ENCODE results near the gene GPANK1.

The GPANK1 gene

DNA sequence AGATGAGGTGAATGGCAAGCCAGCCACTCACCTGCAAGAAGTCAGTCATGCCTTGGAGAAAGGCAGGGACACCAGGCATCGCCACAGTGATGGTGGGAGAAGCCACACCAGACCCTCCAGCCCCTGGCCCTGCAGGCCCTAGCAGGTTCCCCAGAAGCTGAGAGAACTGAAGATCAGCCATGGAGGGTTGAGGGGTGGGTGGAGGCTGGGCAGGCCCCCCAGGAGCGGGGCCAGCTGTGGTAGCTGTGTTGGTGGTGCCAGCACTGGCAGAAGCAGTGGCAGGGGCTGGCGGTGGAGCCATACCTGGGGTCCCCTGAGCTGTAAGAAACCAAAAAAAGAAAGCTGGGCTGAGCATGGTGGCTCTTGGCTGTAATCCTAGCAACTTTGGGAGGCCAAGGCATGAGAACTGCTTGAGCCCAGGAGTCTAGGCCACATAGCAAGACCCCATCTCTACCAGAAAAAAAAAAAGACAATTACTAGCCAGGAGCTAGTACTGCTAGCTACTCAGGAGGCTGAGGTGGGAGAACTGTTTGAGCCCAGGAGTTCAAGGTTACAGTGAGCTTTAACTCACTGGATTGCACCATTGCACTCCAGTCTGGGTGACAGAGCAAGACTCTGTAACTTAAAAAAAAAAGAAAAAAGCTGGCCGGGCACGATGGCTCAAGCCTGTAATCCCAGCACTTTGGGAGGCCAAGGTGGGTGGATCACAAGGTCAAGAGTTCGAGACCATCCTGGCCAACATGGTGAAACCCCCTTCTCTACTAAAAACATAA, 21.8 kb downstream of the GPANK1 start:
- no peaks in the 10 kb centered on the region for H3K9me3 ChIP-seq
- no peaks in the 10 kb centered on the region for H3K27me3 ChIP-seq
- no peak overlapping the region for H3K27ac ChIP-seq
- peaks cover 99% of the 10 kb centered on the region for H3K36me3 ChIP-seq
- no peak overlapping the region for H3K4me3 ChIP-seq
- H3K9ac ChIP-seq, result no peak overlapping the region
- peaks cover 77% of the 10 kb centered on the region for H4K20me1 ChIP-seq
- no peak for TF ChIP-seq Cebpa-rat (IDR thresholded peaks at IDR 0.05)
- no peak overlapping the region for H3K4me2 ChIP-seq
- H3K4me1 ChIP-seq, result no peaks in the 10 kb centered on the region

DNA sequence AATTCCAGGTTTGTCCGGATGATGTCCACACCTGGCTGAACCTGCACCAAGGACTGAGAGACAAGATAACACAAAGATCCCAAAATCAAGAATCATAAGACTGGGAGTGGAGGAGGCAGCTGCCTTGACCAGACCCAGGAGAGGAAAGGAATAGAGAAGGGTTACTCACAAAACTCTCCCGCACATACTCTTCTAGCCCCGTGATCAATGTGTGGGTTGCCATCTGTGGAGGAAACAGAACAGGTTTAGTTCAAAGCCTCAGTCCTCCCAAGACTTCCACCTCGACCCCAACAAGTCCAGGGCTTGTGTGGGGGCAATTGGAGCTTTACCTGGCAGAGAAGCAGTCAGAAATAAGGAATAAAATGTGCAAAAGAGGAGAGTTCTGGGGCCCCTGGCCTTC, 23.4 kb downstream of the GPANK1 start:
- Histone ChIP-seq H4K20me1 (peaks cover 89% of the 10 kb centered on the region), H3K4me1 (peaks cover 10% of the 10 kb centered on the region; the same call in 1 of the 2 replicates), H3K4me3 (no peak overlapping the region), H3K4me2 (no peak overlapping the region), H3K27me3 (no peaks in the 10 kb centered on the region), H3K27ac (no peak overlapping the region), H3K9ac (no peak overlapping the region), H3K36me3 (peaks cover 97% of the 10 kb centered on the region), H3K9me3 (no peaks in the 10 kb centered on the region)
- no peak for TF ChIP-seq Cebpa-rat (IDR thresholded peaks at IDR 0.05)

DNA sequence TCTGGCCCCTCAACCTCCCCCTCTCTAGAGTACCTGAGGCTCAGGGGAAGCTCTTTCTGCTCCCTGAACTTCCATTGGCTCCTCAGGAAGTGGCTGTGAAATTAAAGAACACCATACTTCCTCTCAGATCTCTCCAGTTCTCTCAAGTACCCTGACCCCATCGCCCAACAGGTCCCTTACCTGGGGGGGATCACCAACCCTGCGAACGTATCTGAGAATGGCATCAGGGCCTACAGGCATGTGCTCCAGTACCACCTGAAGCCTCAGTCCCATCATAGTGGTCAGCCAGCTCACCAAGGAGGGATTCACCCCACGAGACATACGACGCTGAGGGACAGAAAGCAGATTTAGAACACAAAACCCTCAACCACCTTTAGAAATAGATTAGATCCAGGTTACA, 24.2 kb downstream of the GPANK1 start:
- Histone ChIP-seq H3K4me3 (no peak overlapping the region), H3K9ac (no peak overlapping the region), H3K4me1 (peaks cover 12% of the 10 kb centered on the region; the same call in 1 of the 2 replicates), H3K36me3 (peaks cover 97% of the 10 kb centered on the region), H4K20me1 (peaks cover 89% of the 10 kb centered on the region), H3K27ac (no peak overlapping the region), H3K27me3 (no peaks in the 10 kb centered on the region), H3K4me2 (no peak overlapping the region), H3K9me3 (no peaks in the 10 kb centered on the region)
- TF ChIP-seq Cebpa-rat (IDR thresholded peaks at IDR 0.05), result no peak

DNA sequence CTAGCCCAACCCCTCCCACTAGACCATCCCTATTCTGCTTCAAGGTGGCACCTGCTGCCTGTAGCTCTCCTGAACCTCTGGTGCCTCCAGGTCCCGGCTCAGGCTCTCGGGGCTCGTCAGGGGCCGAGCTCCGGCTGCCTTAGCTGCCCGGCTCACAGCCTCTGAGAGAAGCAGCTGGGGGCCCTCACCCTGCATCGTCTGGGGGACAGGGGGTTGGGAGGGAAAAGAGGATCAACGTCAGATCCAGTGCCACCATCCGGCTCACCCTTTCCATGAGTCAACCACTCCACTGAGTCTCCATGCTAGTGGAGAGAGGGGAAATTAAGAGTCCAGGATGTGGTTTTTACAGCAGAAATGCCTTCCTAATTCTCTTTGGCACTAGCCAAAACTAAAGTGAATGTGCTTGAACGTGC, 25.3 kb downstream of the GPANK1 start:
- Histone ChIP-seq H3K4me1 (peaks cover 12% of the 10 kb centered on the region; the same call in 1 of the 2 replicates), H3K27me3 (no peaks in the 10 kb centered on the region), H3K4me3 (no peak overlapping the region), H3K27ac (0 out of 2 replicates have a peak overlapping the region, but pooled peaks have one; percentile 18), H3K36me3 (peaks cover 97% of the 10 kb centered on the region), H3K9me3 (no peaks in the 10 kb centered on the region), H3K4me2 (no peak overlapping the region), H3K9ac (no peak overlapping the region), H4K20me1 (peaks cover 92% of the 10 kb centered on the region)
- no peak for TF ChIP-seq Cebpa-rat (IDR thresholded peaks at IDR 0.05)

DNA sequence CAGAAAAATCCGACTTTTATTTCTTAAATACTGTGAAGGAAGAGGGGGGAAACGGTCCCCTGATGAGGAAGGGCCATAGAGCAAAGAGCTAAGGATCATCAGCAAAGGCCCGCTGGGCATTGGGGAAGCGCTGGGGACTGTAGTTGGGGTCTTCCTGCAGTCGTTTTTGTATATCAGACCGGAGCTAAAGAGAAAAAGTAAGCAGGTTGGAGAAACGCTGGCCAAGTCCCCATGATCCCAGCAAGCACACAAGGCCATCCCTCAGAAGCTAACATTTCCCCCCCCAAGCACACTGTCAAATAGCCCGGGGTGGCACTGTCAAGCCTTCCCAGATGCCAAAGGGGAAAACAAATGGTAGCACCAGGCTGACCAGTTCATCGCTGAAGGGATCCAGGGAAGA, 25.8 kb downstream of the GPANK1 start:
- no peak for TF ChIP-seq Cebpa-rat (IDR thresholded peaks at IDR 0.05)
- Histone ChIP-seq H3K27ac (0 out of 2 replicates have a peak overlapping the region, but pooled peaks have one; percentile 18), H3K4me1 (peaks cover 12% of the 10 kb centered on the region; the same call in 1 of the 2 replicates), H3K4me2 (no peak overlapping the region), H3K36me3 (peaks cover 97% of the 10 kb centered on the region), H3K4me3 (no peak overlapping the region), H3K27me3 (no peaks in the 10 kb centered on the region), H3K9ac (no peak overlapping the region), H4K20me1 (peaks cover 92% of the 10 kb centered on the region), H3K9me3 (no peaks in the 10 kb centered on the region)

DNA sequence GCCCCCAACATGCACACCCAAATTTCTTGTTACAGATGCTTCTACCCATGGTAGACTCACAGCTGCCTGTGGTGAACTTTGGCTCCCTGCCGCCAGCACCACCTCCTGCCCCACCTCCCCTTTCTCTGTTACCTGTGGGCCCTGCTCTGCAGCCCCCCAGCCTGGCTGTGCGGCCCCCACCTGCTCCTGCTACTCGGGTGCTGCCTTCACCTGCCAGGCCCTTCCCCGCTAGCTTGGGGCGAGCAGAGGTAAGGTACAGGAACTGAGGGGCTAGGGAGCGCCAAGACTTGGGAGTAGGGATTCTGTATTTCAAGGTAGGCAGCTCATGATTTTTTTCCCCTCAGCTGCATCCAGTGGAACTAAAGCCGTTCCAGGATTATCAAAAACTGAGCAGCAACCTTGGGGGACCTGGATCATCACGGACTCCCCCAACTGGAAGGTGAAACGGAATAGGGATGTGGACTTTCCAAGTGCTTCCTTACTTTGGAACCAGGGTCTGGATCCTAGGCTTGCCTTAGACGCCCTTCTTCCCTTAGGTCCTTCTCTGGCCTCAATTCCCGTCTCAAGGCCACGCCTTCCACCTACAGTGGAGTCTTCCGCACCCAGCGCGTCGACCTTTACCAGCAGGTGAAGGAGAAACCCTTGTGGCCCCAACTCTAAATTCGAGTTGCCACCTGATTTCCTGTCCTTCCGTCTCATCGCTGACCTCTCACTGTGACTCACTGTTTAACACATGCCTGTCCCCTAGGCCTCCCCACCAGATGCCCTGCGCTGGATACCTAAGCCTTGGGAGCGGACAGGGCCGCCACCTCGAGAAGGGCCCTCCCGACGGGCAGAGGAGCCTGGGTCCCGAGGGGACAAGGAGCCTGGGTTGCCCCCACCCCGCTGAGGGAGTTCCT, 27.9 kb downstream of the GPANK1 start:
- Histone ChIP-seq H4K20me1 (peaks cover 97% of the 10 kb centered on the region), H3K27ac (no peak overlapping the region)
- no peak for TF ChIP-seq Cebpa-rat (IDR thresholded peaks at IDR 0.05)

DNA sequence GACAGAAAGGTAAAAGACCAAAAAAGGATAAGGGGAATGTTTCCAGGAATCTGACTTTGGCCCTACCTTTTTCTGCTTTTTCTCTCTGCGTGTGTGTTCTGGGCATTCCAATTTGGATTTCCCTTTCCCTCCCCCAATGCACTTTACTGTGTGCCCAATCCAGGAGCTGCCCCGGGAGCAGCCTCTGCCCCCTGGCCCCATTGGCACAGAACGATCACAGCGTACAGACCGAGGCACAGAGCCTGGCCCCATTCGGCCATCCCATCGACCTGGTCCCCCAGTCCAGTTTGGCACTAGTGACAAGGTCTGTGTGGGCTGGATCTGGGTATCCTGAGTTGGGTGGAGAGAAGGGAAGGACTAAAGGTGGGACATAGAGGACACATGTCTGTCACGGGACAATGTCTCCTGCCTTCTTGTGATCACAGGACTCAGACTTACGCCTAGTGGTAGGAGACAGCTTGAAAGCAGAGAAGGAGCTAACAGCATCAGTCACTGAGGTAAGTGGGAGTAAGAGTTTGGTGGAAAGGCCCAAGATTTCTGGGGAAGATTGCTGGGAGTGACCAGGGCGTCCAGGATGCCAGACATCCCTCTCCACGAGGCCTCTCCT, 29.7 kb downstream of the GPANK1 start:
- Histone ChIP-seq H3K36me3 (peaks cover 98% of the 10 kb centered on the region), H3K9ac (peak overlapping the region; percentile 41; the same call in 1 of the 2 replicates), H4K20me1 (peaks cover 97% of the 10 kb centered on the region), H3K9me3 (no peaks in the 10 kb centered on the region), H3K27me3 (no peaks in the 10 kb centered on the region), H3K27ac (no peak overlapping the region), H3K4me2 (no peak overlapping the region), H3K4me3 (no peak overlapping the region), H3K4me1 (peaks cover 12% of the 10 kb centered on the region; the same call in 1 of the 2 replicates)
- no peak for TF ChIP-seq Cebpa-rat (IDR thresholded peaks at IDR 0.05)

More for the DNA sequence above, 27.9 kb downstream of the GPANK1 start:
- Histone ChIP-seq H3K9ac (no peak overlapping the region), H3K4me2 (peak overlapping the region; percentile 19; the same call in 1 of the 2 replicates), H3K36me3 (peaks cover 98% of the 10 kb centered on the region), H3K9me3 (no peaks in the 10 kb centered on the region), H3K4me3 (no peak overlapping the region), H3K27me3 (no peaks in the 10 kb centered on the region), H3K4me1 (peaks cover 12% of the 10 kb centered on the region; the same call in 1 of the 2 replicates)

DNA sequence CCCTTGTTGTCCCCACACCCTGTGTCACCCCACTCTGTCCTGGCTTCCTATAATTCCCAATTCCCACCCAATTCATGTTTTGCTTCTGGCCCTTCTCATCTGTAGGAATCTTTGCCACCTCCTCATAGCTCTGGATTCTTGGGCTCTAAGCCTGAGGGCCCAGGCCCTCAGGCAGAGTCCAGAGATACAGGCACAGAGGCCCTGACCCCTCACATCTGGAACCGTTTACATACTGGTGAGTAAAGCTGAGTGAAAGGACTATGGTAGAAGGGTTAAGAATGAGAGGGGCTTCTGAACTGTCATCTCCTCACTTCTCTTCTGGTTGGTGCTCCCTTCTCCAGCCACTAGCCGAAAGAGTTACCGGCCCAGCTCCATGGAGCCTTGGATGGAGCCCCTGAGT, 30.7 kb downstream of the GPANK1 start:
- peaks cover 12% of the 10 kb centered on the region; the same call in 1 of the 2 replicates for H3K4me1 ChIP-seq
- no peak overlapping the region for H3K4me3 ChIP-seq
- H3K36me3 ChIP-seq, result peaks cover 98% of the 10 kb centered on the region
- no peak overlapping the region for H3K27ac ChIP-seq
- no peaks in the 10 kb centered on the region for H3K9me3 ChIP-seq
- no peak for TF ChIP-seq Cebpa-rat (IDR thresholded peaks at IDR 0.05)
- no peak overlapping the region for H3K9ac ChIP-seq
- no peaks in the 10 kb centered on the region for H3K27me3 ChIP-seq
- H4K20me1 ChIP-seq, result peaks cover 97% of the 10 kb centered on the region
- H3K4me2 ChIP-seq, result no peak overlapping the region

DNA sequence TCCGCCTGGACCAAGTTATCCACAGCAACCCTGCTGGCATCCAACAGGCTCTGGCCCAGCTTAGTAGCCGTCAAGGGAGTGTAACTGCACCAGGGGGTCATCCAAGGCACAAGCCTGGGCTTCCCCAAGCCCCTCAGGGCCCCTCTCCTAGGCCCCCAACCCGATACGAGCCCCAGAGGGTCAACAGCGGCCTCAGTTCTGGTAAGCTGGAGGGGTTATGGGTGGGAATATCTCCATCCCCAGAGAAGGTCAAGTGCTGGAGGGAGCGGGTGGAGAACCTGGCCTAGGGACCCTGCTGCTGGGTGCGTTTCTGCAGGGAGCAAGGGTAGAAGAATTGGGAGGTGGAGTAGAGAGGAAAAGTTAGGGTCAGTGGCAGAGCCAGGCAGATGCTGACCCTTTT, 31.4 kb downstream of the GPANK1 start:
- Histone ChIP-seq H3K4me2 (no peak overlapping the region), H3K36me3 (peaks cover 98% of the 10 kb centered on the region), H3K9ac (no peak overlapping the region), H4K20me1 (peaks cover 97% of the 10 kb centered on the region), H3K27me3 (no peaks in the 10 kb centered on the region), H3K4me1 (peaks cover 12% of the 10 kb centered on the region; the same call in 1 of the 2 replicates), H3K4me3 (no peak overlapping the region), H3K27ac (no peak overlapping the region), H3K9me3 (no peaks in the 10 kb centered on the region)
- no peak for TF ChIP-seq Cebpa-rat (IDR thresholded peaks at IDR 0.05)
